GM21528 (cell line): Measurements from ENCODE around the gene PCGF3.
"Not testable (repeated sequence)": the region's sequence is repeated elsewhere in the genome, so short reads cannot be mapped to it uniquely, and the experiment has no call there.

Source experiments
- ATAC-seq: cut with Tn5 transposase; IDR thresholded peaks from one replicate; pipeline ENCODE4 v1.9.1; 2021; ENCODE audit warnings: mild to moderate bottlenecking, moderate library complexity; ENCODE audit not compliant: unreplicated experiment, low FRiP score

PCGF3 gene

DNA sequence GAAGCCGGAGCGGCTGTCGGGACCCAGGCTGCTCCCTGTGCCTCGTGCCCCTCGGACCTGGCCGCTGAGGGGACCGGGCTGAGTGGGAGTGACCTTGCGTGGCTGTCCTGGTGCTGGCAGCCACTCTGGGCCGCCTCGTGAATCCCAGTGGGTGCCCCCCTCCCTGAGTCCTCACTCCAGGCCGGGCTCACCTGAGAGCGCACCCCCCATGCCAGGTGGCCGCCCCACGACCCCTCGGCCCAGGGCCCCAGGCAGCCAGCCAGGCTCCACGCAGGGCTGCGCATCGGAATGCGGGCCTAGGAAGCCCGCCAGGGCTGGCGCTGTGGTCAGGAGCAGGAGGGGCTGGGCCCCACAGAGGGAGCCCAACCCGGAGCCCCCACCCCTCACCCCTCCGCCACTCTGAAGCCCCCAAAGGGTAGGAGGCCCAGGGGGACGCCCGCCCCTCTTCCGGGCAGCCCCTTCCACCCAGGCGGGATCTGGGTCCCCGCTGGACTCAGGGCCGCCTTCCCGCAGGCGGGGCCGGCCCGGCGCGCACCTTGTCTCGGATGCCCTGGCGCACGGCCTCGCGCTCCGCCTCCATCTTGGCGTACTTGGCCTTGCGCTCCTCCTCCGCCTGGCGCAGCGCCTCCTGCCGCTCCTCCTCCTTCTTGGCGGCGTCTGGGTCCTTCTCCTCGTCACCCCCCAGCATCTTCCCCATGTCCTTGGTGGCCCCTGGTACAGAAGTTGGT, 86.4 kb downstream of the PCGF3 start:
- ATAC-seq: no peak

DNA sequence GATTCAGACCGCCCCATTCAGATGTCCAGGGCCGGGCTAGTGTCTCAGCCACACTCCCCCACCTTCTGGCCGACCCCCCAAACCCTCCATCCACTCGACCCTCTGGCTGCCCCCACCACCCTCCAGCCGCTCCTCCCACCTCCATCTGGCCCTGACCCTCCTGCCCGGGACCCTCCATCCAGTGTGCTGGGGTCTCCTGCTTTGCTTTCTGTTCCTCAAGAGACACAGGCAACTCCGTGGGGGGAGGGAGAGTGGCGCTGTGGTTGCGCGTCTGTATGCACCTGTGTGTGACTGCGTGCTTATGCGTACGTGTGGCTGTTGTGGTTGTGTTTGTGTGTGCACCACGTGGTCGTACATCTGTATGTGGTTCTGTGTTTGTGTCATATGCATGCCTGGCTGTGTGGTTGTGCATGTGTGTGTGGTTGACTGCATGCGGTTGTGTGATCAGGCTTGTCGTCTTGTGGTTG, 87.0 kb downstream of the PCGF3 start:
- no peak for ATAC-seq

DNA sequence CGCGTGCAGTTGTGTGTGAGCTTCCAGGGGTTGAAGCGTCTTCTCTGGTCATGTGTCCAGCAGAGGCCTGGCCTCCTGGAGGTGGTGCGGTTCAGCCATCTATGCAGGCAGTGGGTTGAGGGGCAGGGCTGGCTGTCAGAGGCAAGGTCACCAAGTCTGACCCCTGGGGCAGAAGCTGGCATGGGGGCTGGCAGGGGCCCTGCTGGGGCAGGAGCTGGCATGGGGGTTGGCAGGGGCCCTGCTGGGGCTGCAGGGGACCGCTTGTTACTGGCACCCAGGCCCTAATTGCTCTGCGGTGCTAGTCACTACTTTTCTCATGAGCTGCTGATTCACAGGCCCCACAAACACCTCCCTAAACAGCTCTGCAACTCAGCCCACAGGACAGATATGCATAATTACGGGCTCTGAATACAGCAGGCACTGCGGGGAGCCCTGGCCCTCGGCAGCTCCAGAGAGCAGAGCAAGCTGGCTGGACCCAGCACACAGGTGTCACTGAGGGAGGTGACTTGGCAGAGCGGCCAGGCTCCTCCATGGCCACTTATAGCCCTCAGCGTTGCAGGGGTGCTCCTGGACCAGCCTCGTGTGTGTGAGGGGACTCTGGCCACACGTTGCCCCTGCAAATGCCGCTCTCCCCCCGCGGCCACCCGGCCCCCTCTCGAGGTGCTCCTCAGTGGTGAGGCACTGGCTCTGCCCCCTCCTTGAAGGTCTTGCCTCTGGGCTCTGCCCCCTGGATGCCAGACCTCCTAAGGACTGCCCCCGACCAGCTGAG, 87.6 kb downstream of the PCGF3 start:
- ATAC-seq: no peak

DNA sequence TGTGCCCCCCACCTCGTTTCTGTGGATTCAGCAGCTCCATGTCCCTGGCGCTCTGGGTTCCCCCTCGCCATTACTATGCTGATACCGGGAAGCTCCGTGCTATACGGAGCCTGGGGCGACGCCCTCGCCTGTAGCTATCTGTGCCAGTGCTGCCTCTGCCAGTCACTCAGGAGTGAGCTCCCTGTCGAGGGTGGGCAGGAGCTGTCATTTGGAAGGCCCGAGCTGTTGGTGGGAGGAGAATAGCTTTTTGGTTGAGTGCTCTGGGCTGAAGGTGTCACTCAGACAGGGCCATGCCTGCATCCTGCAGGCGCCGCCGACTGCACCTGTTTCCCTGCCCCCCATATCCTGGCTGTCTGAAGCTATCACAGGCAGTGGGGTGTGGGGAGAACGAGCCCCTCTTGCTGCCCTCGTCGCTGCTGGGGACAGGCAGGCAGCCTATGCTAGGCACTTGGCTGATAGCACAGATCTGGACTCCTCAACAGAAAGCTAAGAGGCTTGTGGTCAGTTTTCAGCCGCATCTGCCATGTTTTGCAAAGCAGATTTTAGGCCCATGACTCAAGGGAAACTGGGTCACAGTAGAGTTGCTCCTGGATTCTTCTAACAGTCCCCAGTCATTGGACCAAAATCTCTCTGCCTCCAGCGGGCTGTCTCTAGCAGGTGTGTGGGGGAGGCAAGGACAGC, 88.4 kb downstream of the PCGF3 start:
- ATAC-seq: no peak

DNA sequence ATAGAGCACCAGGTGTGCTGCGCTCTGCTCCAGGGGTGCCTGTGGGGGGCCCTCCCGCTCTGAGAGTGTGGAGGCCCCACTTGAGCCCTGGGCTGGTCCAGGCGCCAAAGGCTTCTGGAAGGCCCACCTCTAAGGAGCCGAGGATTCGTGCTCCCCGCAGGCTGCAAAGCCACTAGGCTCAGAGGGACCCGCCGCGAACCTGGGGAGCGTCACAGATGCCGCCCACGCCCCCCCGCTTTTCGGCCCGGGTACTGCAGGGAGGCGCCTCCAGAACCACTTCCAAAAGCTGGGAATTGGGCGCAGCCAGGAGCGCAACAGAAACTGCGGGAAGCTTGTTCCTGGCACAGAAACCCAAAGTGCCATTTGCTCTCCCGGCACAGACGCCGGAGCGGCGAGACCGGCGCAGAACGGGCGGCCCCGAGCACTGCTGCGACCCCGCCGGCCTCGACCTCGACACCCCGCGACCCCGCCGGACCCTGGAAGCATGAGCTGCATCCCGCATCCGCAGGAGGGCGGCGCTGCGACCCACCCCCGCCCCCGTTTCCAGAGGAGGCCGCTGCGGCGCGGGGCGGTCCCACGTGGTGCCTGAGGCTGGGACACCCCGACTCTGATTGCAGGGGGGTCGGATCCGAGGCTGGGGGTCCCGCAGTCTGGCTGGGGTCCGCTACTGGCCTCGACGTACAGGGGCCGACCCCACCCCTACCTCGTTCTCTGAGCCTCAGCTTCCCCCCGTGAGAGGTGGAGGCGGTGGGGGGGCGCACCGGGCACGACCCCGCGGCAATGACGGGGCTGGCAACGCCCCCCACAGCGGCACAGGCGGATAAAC, 89.5 kb downstream of the PCGF3 start:
- ATAC-seq: no peak

DNA sequence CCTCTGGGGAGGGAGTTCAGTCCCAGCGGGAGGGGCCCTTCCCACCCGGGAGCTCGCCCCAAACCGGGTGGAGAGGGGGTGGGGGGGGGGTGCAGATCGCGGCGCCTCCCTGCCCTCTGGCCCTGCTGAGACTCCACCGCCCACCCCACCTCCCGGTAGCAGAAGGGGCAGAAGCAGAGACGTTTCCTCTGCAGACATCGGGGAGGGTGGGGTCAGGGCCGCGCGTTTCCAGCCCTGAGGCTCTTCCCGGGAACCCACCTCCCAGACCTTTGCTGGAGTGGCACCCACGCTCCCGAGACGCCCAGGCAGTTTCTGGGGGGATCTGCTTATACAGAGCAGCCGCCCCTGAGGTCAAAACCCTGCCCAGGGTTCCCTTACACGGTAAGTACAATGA, 90.1 kb downstream of the PCGF3 start:
- ATAC-seq: no peak

DNA sequence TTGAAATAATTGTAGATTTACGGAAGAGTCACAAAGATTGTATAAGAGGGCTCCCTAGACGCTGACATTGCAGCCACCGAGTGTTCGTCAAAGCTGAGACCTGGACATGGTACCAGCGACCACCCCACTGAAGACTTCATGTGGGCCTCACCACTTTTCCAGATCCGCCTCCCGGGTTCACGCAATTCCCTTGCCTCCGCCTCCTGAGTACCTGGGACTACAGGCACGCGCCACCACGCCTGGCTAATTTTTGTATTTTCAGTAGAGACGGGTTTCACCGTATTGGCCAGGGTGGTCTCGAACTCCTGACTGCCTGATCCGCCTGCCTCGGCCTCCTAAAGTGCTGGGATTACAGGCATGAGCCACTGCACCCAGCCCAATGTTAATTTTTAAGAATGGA, 90.6 kb downstream of the PCGF3 start:
- ATAC-seq: no peak

DNA sequence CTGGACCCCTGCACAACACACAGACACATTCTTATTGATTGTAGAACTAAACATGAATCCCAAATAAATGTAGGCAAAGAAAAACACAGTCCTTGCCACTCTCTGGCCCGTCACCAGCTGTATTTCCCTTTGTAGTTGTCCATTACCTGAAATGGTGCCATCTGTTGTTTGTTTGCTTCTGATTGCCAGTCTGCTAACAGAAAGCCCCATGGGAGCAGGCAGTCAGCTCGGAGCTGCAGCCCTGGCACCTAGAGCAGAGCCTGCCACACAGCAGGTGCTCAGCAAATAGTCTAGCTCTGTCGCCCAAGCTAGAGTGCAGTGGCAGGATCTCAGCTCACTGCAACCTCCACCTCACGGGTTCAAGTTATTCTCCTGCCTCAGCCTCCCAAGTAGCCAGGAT, 91.4 kb downstream of the PCGF3 start:
- no peak for ATAC-seq

DNA sequence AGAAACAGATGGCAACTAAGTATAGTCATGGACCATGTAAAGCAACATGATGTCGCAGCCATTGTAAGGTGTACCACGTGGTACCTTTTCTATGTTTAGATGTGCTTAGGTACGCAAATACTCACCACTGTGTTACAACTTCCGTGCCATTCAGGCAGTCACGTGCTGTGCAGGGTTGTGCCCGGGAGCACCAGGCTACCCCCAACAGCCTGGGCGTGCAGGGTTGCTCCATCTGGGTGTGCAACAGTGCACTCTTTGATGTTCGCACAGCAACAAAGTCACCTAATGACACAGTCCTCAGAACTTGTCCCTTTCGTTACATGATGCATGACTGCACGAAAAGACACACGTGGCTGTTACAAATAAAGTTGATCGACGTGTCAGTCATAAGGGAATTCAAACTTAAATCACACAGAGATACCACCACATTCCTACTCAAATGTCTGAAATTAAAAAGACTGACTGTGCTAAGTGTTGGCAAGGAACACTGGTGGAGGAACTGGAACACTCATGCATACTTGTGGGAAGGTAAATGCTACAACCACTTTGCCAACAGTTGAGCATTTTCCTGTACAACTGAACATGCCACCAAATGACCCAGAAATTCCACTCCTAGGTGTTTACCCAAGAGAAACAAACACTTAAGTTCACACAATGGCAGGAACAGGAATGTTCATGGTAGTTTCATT, 95.9 kb downstream of the PCGF3 start:
- no peak for ATAC-seq

DNA sequence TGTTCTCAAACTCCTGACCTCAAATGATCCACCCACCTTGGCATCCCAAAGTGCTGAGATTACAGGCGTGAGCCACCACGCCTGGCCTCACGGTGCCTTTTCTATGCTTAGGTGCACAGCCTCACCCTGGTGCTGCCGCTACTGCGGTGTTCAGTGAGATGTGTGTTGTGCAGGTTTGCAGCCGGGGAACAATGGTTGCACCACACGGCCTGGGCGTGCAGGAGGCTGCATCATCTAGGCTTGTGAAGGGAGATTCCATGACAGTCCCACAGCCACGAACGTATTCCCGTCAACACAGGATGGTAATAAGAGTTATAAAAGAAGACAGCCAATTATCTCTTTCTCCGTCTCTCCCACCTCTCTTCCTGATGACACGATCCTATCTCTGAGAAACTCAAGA, 98.3 kb downstream of the PCGF3 start:
- ATAC-seq: no peak

DNA sequence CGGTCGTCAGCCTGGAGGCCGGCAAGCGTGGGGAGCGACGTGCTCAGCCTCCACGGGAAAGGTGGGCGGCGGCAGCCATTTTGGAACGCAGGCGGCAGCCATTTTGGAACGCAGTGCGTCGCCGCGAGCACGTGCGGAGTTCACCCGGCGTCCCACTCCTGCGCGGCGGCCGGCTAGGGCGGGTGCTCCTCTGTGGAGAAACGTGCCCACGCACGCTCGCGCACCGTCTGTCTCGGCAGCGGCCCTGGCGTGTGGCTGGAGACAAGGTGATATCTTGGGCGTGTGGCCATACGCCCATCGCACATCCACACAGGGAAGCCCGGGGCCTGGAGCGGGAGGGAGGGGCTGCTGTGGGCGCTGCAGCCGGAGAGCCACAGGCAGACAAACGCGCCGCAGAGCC, 99.2 kb downstream of the PCGF3 start:
- no peak for ATAC-seq

DNA sequence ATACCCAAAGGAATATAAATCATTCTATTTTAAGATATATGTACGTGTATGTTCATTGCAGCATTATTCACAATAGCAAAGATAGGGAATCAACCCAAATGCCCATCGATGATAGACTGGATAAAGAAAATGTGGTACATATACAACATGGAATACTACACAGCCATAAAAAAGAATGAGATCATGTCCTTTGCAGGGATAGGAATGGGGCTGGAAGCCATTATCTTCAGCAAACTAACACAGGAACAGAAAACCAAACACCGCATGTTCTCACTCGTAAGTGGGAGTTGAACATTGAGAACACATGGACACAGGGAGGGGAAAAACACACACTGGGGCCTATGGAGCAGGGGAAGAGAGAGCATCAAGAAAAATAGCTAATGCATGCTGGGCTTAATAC, 101.3 kb downstream of the PCGF3 start:
- ATAC-seq: not testable (repeated sequence)

DNA sequence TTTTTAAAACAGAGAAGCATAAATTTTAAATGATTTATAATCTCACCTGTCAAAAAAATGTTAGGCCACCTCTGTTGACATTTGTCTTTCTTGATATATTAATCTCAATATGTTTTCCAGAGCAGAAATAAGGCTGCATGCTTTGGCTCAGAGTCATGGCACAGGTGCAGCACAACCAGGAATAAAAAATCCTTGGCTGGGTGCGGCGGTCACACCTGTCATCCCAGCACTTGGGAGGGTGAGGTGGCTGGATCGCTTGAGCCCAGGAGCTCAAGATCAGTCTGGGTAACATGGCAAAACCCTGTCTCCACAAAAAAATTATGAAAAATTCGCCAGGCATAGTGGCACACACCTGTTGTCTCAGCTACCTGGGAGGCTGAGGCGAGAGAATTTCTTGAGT, 102.2 kb downstream of the PCGF3 start:
- no peak for ATAC-seq

DNA sequence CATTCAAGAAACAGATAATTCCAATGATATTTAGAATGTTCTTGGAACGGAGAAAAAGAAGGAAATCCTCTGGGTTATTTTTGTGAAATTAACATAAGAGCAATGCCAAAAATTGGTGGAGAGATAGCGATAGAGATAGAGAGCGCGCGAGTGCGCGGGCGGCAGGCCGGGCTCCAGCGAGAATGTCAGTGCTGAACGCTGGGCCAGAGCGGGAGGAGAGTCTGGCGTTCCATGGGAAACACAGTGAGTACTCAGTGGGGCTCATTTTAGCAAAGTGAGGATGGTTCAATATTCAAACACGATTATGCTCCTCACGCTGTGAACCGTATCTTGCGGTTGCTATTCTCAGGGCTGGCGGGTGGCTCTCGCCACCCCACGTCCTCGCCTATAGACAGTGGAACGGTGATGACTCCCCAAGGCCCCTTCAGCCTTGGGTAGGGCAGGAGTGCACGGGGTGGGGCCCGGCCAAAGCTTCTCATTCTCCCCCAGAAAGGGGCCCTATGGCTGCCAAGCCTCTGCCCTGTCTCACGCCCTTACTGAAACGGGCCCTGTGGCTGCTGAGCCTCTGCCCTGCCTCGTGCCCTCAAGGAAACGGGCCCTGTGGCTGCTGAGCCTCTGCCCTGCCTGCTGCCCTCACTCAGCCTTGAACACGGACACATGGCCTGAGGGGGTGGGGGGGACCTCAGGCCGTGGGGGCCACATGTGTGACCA, 103.4 kb downstream of the PCGF3 start:
- ATAC-seq: no peak

DNA sequence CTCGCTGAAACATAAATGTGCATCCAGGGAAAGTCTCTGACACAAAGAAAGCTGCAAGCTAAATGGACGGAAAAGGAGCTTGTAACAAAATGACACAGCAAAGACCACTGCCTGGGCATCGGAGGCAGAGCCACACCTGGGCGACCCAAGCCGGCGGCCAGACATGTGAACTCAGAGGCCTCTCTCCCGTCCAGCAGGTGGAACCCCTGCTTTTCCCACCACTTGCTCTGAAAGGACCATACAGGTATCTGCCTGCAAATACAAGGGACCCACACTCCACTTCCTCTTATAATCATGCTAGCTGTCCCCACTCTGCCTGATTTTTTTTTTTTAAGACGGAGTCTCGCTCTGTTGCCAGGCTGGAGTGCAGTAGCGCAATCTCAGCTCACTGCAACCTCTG, 108.3 kb downstream of the PCGF3 start:
- ATAC-seq: no peak

DNA sequence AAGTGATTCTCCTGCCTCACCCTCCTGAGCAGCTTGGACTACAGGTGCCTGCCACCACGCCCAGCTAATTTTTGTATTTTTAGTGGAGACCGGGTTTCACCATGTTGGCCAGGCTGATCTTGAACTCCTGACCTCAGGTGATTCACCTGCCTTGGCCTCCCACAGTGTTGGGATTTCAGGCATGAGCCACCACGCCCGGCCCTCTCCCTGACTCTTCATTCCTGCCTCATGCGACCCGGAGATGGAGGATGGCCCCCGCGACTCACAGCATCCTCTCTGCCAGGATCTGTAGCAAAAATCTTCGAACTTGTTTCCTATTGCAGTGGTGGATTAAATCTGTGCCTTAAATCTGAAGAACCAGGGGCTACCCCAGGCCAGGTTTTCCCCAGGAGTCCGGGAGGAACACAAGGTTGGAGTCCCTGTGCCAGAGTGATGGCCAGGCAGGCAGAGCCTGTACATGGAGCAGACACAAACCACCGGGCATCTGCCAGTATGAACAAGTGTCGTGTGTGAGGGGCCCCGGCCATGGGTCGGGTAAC, 108.7 kb downstream of the PCGF3 start:
- no peak for ATAC-seq

DNA sequence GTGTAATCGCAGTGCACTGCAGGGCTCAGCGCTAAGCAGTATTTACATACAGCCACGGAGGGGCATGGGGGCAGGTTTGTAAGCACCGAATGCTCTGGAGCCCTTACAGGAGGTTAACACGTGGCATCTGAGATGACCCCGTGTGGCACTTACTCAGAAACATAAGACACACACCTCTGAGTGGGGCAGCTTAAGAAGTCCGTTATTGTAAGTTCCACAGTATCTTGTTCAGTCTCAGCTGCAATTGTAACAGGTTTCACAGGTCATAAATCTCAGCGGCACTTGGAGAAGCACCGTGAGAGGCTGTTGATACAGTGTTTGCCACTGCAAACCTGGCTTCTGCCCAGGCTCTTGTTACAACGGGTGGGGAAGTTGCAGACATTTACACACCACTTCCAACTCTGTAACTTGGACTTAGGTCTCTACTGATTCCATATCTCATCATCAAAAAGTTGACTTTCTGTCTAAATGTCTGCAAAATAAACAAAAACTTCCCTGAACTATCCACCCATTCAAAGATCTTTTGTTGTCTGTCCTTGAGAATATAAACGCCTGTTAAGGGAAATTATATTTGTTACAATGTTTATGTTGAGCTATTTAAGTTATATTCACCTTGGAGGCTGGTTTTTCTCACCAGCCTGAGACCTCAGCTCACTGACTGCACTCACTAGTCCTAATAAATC, 110.0 kb downstream of the PCGF3 start:
- ATAC-seq: no peak

DNA sequence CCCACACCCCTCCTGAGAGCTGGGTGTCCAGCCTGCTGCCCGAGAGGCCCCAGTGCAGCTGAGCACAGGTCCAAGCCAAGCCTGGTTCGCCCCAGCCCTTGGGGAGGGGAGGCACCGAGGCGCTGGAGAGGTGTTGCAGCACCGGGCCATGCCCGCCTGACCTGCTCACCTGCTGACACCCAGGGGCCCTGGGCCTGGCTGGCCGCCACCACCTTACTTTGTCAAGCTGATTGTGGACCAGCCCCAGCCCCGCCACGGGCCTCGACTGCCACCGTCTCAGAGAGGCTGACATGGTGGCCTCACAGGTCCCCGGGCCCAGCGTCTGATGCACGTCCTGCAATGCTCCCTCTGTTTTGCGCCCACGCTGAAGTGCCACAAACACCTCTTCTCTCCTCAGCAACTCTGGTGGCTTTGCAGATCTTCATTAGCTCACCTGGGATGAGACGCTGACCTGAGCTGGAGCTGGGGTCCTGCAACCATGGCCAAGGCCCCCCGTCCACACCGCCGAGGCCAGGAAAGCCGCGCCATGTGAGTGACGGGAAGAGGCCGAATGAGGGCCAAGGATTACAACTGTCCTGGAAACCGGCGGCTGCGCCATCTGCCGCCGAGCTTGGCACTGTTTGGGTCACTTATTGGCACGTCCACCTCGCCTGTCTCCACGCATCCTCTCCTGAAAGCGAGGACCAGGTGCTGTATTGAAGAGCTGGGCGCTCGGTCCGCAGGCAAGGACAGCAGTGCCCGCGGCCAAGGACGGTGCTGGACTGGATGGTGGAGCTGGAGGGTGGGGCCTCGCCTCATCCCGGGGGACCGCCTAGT, 112.7 kb downstream of the PCGF3 start:
- no peak for ATAC-seq
